ACC112 (cell line): ENCODE measurements around the gene NPFF.

Source experiments
- H2AFZ ChIP-seq: fragments of 200-600 bp; sonication (generic); one replicate; pipeline ENCODE4 v1.6.0; 2017; ENCODE audit warnings: antibody characterized with exemption, low read length; ENCODE audit not compliant: unreplicated experiment
- H3K27ac ChIP-seq: fragments of 200-600 bp; sonication (generic); 2 replicates; pipeline ENCODE4 v1.5.1; 2014; ENCODE audit warnings: low read depth, mild to moderate bottlenecking, antibody characterized with exemption, low read length, moderate library complexity
- H3K27me3 ChIP-seq: fragments of 200-600 bp; sonication (generic); 2 replicates; pipeline ENCODE4 v1.6.1; 2014; ENCODE audit warnings: mild to moderate bottlenecking, antibody characterized with exemption, low read length, moderate library complexity, mixed read lengths; ENCODE audit not compliant: insufficient read depth
- H3K36me3 ChIP-seq: fragments of 200-600 bp; sonication (generic); 2 replicates; pipeline ENCODE4 v1.6.1; 2016; ENCODE audit warnings: mild to moderate bottlenecking, antibody characterized with exemption, low read length, moderate library complexity, mixed read lengths; ENCODE audit not compliant: insufficient read depth
- H3K4me1 ChIP-seq: fragments of 200-600 bp; sonication (generic); one replicate; pipeline ENCODE4 v1.6.1; 2016; ENCODE audit warnings: low read length, mixed read lengths; ENCODE audit not compliant: insufficient read depth, unreplicated experiment, control insufficient read depth
- H3K4me3 ChIP-seq: fragments of 200-600 bp; sonication (generic); 2 replicates; pipeline ENCODE4 v1.5.1; 2014; ENCODE audit warnings: mild to moderate bottlenecking, low read depth, low read length
- H3K79me2 ChIP-seq: fragments of 200-600 bp; sonication (generic); one replicate; pipeline ENCODE4 v1.6.0; 2016; ENCODE audit warnings: low read length; ENCODE audit not compliant: control insufficient read depth, unreplicated experiment, insufficient read depth

Gene NPFF

DNA sequence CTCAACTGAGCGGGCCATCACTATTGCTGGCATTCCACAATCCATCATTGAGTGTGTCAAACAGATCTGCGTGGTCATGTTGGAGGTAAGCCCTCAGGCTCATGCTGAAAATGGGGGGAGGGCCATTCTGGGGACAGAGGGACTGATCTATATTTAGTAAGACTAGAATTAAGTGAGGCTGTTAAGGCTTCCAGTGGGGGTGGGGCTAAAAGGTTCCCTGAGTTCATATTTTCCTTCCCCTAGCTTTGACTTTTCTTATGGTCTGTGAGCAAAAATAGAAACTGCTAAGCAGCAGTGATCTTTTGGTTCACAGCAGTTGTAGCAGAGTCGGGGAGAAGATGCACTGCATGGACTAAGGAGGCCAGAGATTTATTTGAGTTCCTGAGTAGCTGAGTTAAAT is 46.2 kb downstream of the NPFF start:
- Histone ChIP-seq H2AFZ (no peak overlapping the region), H3K4me3 (no peak overlapping the region), H3K27me3 (no peaks in the 10 kb centered on the region), H3K4me1 (peaks cover 21% of the 10 kb centered on the region), H3K36me3 (peaks cover 80% of the 10 kb centered on the region), H3K27ac (no peak overlapping the region), H3K79me2 (peaks cover 94% of the 10 kb centered on the region)

DNA sequence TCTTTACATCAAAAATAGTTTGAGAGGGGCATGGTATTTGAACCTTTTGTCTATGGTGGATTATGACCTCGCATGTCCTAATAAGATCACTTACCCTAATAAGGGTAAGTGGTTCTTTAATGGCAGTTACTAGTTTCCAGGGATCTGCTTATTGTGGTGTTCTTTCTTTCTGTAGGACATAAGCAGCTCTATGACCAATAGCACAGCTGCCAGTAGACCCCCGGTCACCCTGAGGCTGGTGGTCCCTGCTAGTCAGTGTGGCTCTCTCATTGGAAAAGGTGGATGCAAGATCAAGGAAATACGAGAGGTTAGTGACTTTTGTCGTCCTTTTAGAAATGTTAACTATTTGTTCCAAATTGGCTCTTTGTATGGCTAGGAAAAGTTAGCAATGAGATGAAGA is 48.2 kb downstream of the NPFF start:
- Histone ChIP-seq H3K79me2 (peaks cover 95% of the 10 kb centered on the region), H2AFZ (no peak overlapping the region), H3K36me3 (peaks cover 83% of the 10 kb centered on the region), H3K4me1 (peaks cover 30% of the 10 kb centered on the region), H3K4me3 (no peak overlapping the region), H3K27me3 (no peaks in the 10 kb centered on the region), H3K27ac (no peak overlapping the region)
